GM21526 (cell line): ENCODE measurements around the gene KIF15.

Experiments used
- ATAC-seq: cut with Tn5 transposase; IDR thresholded peaks from one replicate; pipeline ENCODE4 v1.9.1; 2021; ENCODE audit warnings: moderate library complexity; ENCODE audit not compliant: unreplicated experiment, low FRiP score

KIF15 gene, protein sequence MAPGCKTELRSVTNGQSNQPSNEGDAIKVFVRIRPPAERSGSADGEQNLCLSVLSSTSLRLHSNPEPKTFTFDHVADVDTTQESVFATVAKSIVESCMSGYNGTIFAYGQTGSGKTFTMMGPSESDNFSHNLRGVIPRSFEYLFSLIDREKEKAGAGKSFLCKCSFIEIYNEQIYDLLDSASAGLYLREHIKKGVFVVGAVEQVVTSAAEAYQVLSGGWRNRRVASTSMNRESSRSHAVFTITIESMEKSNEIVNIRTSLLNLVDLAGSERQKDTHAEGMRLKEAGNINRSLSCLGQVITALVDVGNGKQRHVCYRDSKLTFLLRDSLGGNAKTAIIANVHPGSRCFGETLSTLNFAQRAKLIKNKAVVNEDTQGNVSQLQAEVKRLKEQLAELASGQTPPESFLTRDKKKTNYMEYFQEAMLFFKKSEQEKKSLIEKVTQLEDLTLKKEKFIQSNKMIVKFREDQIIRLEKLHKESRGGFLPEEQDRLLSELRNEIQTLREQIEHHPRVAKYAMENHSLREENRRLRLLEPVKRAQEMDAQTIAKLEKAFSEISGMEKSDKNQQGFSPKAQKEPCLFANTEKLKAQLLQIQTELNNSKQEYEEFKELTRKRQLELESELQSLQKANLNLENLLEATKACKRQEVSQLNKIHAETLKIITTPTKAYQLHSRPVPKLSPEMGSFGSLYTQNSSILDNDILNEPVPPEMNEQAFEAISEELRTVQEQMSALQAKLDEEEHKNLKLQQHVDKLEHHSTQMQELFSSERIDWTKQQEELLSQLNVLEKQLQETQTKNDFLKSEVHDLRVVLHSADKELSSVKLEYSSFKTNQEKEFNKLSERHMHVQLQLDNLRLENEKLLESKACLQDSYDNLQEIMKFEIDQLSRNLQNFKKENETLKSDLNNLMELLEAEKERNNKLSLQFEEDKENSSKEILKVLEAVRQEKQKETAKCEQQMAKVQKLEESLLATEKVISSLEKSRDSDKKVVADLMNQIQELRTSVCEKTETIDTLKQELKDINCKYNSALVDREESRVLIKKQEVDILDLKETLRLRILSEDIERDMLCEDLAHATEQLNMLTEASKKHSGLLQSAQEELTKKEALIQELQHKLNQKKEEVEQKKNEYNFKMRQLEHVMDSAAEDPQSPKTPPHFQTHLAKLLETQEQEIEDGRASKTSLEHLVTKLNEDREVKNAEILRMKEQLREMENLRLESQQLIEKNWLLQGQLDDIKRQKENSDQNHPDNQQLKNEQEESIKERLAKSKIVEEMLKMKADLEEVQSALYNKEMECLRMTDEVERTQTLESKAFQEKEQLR (N-terminal part only)

DNA sequence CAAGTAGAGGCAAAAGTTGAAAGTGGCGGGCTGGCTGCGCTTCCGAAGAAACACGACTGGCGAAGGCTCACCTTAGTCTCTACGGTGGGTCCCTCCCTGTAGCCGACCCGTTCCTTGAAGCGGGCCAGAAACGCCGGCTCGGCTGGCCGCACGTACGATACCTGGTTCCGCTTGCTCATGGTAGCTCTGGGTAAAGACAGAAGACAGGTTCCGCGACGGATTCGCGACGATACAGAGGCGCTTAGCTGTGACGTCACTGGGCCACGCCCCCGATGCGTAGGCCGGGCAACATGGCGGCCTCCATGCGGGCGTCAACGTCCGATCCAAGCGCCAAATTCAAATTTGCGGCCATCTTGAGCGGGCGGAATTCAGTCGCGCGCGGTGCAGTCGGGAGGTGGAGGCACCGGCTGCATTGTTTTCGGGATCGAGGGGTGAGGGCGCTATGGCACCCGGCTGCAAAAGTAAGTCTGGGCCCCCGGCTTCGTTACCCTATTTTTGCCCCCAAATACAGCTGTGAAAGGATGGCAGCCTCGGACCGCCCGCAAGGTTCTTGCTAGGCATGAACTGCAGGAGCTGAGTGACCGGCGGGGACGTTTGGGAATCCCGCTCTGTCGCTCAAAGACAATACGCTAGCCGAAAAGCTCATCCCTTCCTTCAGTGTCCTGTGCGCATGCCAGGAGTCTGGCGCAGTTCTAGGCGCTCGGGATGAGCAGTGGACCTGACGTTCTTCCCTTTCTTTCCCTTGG is at the start of gene KIF15, which contains the start of gene KIAA1143:
TSS of gene KIF15 (plus strand) at position 371 of the 746 bp plus-strand sequence. CDS start at position 443, 72 bp downstream.
TSS of gene KIAA1143 (minus strand) at position 196 of the 746 bp plus-strand sequence. CDS start at position 179, 17 bp downstream.
- ATAC-seq: peak; percentile 81

DNA sequence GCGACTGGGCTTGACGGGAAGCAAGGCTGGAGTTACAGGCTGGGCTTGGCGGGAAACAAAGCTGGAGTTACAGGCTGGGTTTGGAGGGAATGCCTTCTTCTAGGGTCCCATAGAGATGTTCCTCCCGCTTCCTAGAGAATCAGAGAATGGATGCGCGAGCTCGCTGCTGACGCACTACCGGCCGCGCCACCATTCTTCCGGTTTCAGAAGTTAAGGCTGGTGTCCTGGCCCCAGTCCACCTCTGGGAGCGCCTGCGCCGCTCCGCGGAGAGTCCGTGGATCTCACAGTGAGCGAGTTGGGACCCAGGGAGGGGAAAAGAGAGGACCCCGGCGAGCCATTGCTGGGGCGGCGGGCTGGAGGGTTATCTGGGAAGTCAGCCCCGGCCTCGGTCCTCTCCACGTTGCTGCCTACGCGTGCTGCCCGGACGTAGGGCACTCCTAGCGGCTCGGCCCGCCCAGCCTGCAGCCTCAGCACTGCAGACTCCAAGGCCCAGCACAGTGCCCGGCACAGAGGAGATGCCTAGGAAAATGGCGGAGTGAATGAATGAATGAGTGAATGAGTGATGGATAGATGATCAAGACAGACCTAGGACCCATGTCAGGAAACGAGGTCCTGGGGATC is 49.0 kb upstream of the KIF15 start, which contains the start of gene ZNF502:
TSS of gene ZNF502 (plus strand) at position 206 of the 621 bp plus-strand sequence. CDS start 7,602 bp downstream, outside the sequence.
- no peak for ATAC-seq

- no peak for ATAC-seq
Observed at GRCh38 chr3:44721231-44722102, 40.1 kb upstream of the KIF15 start.

GRCh38 chr3:44722103-44722401 is 39.5 kb upstream of the KIF15 start:
- no peak for ATAC-seq

DNA sequence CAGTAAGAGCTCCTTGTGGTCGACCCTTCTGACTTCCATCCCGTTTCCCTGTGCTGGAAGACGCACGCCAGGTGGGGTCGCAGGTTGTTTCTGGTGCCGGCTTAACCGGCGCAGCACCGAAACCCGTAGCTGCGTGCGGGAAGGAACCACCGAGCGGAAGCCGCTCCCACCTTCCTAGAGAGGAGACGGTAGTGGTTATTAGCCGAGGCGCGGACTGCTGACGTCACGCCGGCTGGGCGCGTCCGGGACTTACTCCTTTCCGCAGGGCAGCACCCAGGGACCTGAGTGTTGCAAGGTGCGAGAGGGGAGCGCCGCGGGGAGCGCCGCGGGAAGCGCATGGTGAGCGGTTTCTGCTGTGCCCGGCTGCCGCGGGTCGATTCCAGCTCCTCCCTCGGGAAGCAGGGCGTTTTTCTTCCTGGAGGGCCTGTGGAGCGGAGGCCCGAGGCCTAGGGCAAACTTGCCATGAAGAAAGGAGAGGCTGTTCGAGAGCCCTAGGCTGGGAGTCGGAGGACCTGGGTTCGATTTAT is 32.1 kb upstream of the KIF15 start, which contains the start of gene ZNF501:
TSS of gene ZNF501 (plus strand) at position 252 of the 527 bp plus-strand sequence. CDS start 4,787 bp downstream, outside the sequence.
- peak; percentile 72 for ATAC-seq

DNA sequence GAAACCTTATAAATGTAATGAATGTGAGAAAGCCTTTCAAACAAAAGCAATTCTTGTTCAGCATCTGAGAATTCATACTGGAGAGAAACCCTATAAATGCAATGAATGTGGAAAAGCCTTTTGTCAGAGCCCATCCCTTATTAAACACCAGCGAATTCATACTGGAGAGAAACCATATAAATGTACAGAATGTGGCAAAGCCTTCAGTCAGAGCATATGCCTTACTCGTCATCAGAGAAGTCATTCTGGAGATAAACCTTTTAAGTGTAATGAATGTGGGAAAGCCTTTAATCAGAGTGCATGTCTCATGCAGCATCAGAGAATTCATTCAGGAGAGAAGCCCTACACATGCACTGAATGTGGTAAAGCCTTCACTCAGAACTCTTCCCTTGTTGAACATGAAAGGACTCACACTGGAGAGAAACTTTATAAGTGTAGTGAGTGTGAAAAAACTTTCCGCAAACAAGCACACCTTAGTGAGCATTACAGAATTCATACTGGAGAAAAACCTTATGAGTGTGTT is 26.9 kb upstream of the KIF15 start:
- ATAC-seq: no peak

DNA sequence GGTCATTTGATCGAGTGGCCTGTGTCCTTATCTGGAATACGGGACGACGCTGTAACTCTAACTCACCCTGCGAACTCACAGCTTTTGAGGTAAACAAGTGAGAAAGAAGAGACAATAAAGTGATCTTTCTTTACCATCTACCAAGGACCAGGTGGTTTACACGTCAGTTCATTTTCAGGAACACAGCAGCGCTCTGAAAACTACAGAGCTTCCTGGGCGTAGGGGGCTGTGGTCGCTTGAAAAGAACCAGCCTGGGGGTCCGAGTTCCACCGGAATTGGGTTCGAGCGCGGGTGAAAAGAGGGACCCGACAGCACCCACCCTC is 532 bp upstream of the KIF15 start:
- ATAC-seq: peak; percentile 32

DNA sequence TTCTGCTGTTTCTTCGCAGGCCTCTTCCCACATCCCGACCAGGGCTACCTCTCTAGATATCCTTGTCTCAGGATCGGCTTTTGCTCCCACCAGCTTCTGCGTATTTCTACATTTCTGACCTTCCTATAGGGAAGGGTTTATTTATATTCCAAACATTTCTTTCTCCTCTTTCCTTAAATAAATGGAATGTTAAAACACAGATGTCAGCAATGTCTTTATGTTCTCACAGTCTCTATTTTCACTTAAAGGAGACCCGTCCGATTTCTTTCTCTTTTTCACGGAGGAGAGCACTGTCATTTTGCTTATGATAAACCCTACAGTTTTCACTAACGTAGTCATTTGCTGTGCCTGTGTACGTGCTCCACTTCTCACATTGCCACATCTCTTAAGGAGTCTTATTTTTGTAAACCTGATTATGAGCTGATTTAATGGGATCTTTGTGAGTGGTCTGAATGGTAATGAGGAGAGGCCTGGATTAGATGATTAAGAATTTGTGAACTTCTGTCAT is 630 bp downstream of the KIF15 start:
- peak; percentile 14 for ATAC-seq

GRCh38 chr3:44762690-44763089 is 1.1 kb downstream of the KIF15 start:
- ATAC-seq: no peak

GRCh38 chr3:44764248-44764647 is 2.7 kb downstream of the KIF15 start:
- ATAC-seq: no peak

- ATAC-seq: no peak
Observed at GRCh38 chr3:44771424-44772098, 10.0 kb downstream of the KIF15 start.

DNA sequence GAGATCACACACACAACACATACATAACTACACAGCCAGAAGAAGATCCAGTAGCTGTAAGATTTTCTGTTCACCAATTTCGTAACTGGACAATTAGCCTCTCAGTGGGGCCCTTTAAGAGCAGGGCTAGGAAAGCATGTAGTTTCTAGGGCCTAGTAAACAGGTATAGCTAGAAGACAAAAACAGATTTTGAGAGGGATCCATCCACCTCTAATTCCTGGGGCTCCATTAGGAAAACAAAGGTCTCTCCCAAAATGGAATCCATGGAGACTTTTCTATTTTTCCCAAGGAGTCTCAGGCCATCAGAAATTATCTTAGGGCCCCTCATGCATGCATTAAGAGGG is 10.5 kb downstream of the KIF15 start:
- no peak for ATAC-seq

GRCh38 chr3:44782891-44783290 is 21.3 kb downstream of the KIF15 start:
- ATAC-seq: no peak

DNA sequence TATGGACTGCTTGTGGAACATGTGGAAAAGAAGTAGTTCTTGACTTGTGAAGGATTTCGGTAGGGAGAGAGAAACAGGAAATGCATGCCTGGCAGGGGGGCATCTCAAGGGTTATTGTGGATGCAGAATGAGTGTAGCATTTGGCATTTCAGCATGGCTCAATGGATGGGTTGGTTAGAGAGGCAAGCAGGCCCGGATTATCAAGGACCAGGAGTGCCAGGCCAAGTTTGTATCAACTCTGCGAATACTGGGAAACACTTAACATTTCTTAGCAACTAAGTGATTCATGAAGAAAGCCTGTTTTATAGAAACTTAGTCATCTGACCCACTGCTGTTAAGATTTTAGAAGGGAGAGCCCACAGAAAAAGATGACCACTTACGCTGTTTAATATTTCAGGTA is 33.6 kb downstream of the KIF15 start:
- ATAC-seq: no peak

DNA sequence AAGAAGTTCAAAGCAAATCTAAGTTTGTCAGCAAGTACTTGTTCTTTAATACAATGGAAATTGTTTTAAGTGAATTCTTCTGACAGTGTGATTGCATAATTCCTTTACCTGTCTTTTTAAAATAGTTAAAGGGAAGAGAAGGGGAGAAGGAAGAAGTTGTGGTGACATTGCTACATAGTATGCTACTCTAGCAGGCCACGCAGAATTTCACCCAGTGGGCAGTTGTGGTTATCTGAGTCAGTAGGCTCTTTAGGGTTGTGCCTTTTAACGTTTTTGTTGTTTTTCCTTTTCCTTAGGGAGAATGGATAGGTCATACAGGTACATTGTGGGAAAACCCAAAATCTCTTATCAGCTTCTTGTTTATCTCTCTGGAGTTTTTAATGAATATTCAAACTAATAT is 40.4 kb downstream of the KIF15 start:
- ATAC-seq: no peak

- ATAC-seq: no peak
Observed at GRCh38 chr3:44803298-44803697, 41.7 kb downstream of the KIF15 start.

DNA sequence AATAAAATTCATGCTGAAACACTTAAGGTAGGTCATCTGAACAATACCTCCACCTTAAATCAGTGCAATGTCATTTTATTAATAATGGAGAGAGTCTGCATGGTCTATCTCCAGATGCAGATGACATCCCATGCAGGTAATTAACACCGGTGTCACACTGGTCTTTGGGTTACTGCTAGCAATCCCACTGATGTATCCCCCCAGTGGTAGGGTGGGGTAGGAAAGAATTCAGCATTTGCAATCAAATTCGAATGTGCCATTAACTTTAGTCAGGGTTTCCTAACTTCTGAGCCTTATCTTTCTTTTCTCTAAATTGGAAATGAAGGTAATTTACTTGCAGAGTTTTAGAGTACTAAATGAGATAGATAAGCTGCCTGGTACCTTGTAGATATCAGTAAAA is 44.4 kb downstream of the KIF15 start:
- ATAC-seq: no peak
